Activated T-helper 1 cell treated with Interleukin-2 at 50 U/mL for 16 hours (primary cell): ENCODE data around the gene BLMH.

ENCODE experiments used
- DNase-seq: peaks from one replicate; pipeline ENCODE4 v3.0.0-alpha.2; 2020; ENCODE audit warnings: low read depth

Gene BLMH

GRCh38 chr17:30291543-30292285 is at the start of gene BLMH:
Gene BLMH (minus strand): TSS chr17:30291944. CDS start chr17:30291819, 125 bp downstream.
- DNase-seq = peak; percentile 70

- no peak for DNase-seq
Observed at GRCh38 chr17:30340801-30341356, 49.1 kb upstream of the BLMH start.

GRCh38 chr17:30339086-30339485 is 47.3 kb upstream of the BLMH start:
- no peak for DNase-seq

GRCh38 chr17:30337393-30337999 is 45.8 kb upstream of the BLMH start:
- no peak for DNase-seq

GRCh38 chr17:30336369-30337171 is 44.8 kb upstream of the BLMH start:
- peak; percentile 24 for DNase-seq

- no peak for DNase-seq
Observed at GRCh38 chr17:30334421-30334820, 42.7 kb upstream of the BLMH start.

- DNase-seq = no peak
Observed at GRCh38 chr17:30333503-30334360, 42.0 kb upstream of the BLMH start, which contains the start of gene TMIGD1. Gene TMIGD1 (minus strand): TSS chr17:30334057. CDS start chr17:30332133, 1,924 bp downstream.

GRCh38 chr17:30332057-30332542 is 40.4 kb upstream of the BLMH start:
- peak; percentile 21 for DNase-seq

- DNase-seq = no peak
Observed at GRCh38 chr17:30326809-30327208, 35.1 kb upstream of the BLMH start.

- DNase-seq = no peak
Observed at GRCh38 chr17:30324723-30325122, 33.0 kb upstream of the BLMH start.

- no peak for DNase-seq
Observed at GRCh38 chr17:30323895-30324319, 32.2 kb upstream of the BLMH start.

GRCh38 chr17:30323262-30323894 is 31.6 kb upstream of the BLMH start:
- peak; percentile 29 for DNase-seq

GRCh38 chr17:30321314-30321713 is 29.6 kb upstream of the BLMH start:
- no peak for DNase-seq

- DNase-seq = no peak
Observed at GRCh38 chr17:30318155-30318554, 26.4 kb upstream of the BLMH start.

GRCh38 chr17:30316736-30317135 is 25.0 kb upstream of the BLMH start:
- no peak for DNase-seq

- DNase-seq = no peak
Observed at GRCh38 chr17:30315106-30315505, 23.4 kb upstream of the BLMH start.

GRCh38 chr17:30314474-30314873 is 22.7 kb upstream of the BLMH start:
- no peak for DNase-seq

- no peak for DNase-seq
Observed at GRCh38 chr17:30312226-30312625, 20.5 kb upstream of the BLMH start.

- no peak for DNase-seq
Observed at GRCh38 chr17:30310562-30310961, 18.8 kb upstream of the BLMH start.

GRCh38 chr17:30309591-30309990 is 17.8 kb upstream of the BLMH start:
- DNase-seq = no peak

- DNase-seq = no peak
Observed at GRCh38 chr17:30308406-30308805, 16.7 kb upstream of the BLMH start.
